GM19438 (cell line): ENCODE data around the gene CD151.

Source experiments
- ATAC-seq: cut with Tn5 transposase; IDR thresholded peaks from one replicate; pipeline ENCODE4 v1.9.1; 2021; ENCODE audit warnings: low read depth; ENCODE audit not compliant: unreplicated experiment

Gene CD151

GRCh38 chr11:841981-842369 lies 9.2 kb downstream of the CD151 start:
- peak; percentile 35 for ATAC-seq

GRCh38 chr11:842370-843002 lies 9.7 kb downstream of the CD151 start, which contains the start of the genes POLR2L and TSPAN4:
TSS of gene POLR2L (minus strand) at chr11:842529. CDS start at chr11:842508, 21 bp downstream.
TSS of gene TSPAN4 (plus strand) at chr11:842852. CDS start at chr11:850305, 7,453 bp downstream.
- ATAC-seq: peak; percentile 65

GRCh38 chr11:843086-843734 lies 10.5 kb downstream of the CD151 start:
- no peak for ATAC-seq

GRCh38 chr11:843818-844692 lies 11.3 kb downstream of the CD151 start:
- ATAC-seq: no peak

- no peak for ATAC-seq
Measured at GRCh38 chr11:844693-845644, 12.2 kb downstream of the CD151 start.

GRCh38 chr11:845872-846495 lies 13.2 kb downstream of the CD151 start:
- no peak for ATAC-seq

GRCh38 chr11:846496-847098 lies 13.8 kb downstream of the CD151 start:
- no peak for ATAC-seq

GRCh38 chr11:847876-848275 lies 15.1 kb downstream of the CD151 start:
- no peak for ATAC-seq

GRCh38 chr11:848380-848931 lies 15.7 kb downstream of the CD151 start:
- ATAC-seq: no peak

- ATAC-seq: no peak
Measured at GRCh38 chr11:849104-849824, 16.5 kb downstream of the CD151 start.

GRCh38 chr11:849951-850774 lies 17.4 kb downstream of the CD151 start:
- ATAC-seq: no peak

- no peak for ATAC-seq
Measured at GRCh38 chr11:850775-851763, 18.3 kb downstream of the CD151 start.

GRCh38 chr11:852762-853161 lies 20.0 kb downstream of the CD151 start:
- no peak for ATAC-seq

- ATAC-seq: no peak
Measured at GRCh38 chr11:853682-854448, 21.1 kb downstream of the CD151 start.

GRCh38 chr11:854601-855329 lies 22.0 kb downstream of the CD151 start:
- no peak for ATAC-seq
